Fibroblast of mammary gland (primary cell): ENCODE data around the gene CDH13.

Experiments
- DNase-seq: peaks from one replicate; pipeline ENCODE4 v3.0.0-alpha.2; 2010; ENCODE audit warnings: low read depth
- H3K4me3 ChIP-seq: 2 replicates; pipeline ENCODE4 v1.5.1; 2011; ENCODE audit warnings: low read depth, mild to moderate bottlenecking, low read length, moderate library complexity; ENCODE audit not compliant: control insufficient read depth
- TF ChIP-seq, protein P1 (sequence below): conservative IDR thresholded peaks from 2 replicates; pipeline ENCODE4 v1.5.1; 2011; ENCODE audit warnings: low read depth, low read length, inconsistent platforms; ENCODE audit not compliant: control insufficient read depth, insufficient read depth

The CDH13 gene

DNA sequence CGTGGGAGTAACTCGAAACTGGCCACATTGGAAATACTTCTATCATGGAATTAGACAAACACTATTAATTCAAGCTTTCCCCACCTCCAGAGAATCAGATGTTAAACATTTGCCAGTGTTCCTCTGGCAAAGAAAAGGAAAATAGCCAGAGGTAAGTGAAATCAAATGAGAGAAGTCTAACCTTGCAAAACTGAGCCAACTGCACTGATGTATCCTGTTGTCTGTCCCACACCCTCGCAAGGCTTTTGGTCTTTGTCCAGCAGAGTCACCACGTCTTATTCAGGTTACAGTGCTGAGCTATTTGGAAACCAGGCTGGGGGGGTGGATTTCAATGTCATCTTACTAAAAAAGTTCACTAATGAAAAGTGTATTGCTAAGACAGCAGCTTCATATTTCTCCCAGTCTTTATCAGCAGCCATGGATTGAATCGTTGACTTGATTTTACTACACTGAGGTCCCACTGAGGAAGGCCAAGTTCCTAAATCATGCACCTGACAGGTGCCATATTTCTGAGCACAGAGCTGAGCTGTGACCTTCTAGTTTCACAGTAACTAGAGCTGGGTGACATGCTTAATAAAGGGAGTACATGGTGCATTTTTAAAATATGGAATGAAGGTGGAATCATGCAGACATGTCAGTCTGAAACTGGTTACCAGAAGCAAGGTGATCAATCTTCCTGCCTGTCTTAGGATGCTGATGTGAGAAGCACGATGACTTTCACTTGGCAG lies 1095.9 kb downstream of the CDH13 start:
- DNase-seq: no peak
- TF ChIP-seq, protein P1, sequence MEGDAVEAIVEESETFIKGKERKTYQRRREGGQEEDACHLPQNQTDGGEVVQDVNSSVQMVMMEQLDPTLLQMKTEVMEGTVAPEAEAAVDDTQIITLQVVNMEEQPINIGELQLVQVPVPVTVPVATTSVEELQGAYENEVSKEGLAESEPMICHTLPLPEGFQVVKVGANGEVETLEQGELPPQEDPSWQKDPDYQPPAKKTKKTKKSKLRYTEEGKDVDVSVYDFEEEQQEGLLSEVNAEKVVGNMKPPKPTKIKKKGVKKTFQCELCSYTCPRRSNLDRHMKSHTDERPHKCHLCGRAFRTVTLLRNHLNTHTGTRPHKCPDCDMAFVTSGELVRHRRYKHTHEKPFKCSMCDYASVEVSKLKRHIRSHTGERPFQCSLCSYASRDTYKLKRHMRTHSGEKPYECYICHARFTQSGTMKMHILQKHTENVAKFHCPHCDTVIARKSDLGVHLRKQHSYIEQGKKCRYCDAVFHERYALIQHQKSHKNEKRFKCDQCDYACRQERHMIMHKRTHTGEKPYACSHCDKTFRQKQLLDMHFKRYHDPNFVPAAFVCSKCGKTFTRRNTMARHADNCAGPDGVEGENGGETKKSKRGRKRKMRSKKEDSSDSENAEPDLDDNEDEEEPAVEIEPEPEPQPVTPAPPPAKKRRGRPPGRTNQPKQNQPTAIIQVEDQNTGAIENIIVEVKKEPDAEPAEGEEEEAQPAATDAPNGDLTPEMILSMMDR: no peak
- H3K4me3 ChIP-seq: no peak overlapping the region

DNA sequence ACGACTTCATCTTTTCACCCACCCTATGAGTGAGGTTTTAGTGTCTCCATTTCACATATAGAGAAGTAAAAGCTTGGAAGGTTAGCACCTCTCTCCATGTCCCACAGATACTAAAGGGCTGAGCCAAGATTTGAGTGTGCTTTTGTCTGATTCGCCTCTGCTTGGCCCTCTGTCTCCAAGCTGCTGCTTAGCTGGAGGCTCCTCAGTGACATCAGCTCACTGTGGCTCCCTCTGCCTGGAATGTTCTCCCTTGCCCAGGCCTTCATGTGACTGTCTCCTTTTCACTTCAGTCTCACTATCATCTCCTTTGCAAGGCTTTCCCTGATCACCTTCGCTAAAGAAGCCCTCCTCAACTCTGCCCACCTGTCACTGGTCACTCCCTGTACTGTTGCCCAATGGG lies 1096.5 kb downstream of the CDH13 start:
- no peak overlapping the region for H3K4me3 ChIP-seq
- TF ChIP-seq, protein P1: no peak
- no peak for DNase-seq

DNA sequence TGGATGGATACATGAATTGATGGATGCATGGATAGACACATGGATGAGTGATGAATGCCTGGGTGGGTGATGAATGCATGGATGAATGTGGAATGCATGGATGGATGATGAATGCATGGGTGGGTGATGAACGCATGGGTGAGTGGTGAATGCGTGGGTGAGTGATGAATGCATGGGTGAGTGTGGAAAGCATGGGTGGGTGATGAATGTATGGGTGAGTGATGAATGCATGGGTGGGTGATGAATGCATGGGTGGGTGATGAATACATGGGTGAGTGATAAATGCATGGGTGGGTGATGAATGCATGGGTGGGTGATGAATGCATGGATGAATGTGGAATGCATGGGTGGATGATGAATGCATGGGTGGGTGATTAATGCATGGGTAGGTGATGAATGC lies 1097.1 kb downstream of the CDH13 start:
- H3K4me3 ChIP-seq: no peak overlapping the region
- no peak for DNase-seq
- TF ChIP-seq, protein P1: no peak

DNA sequence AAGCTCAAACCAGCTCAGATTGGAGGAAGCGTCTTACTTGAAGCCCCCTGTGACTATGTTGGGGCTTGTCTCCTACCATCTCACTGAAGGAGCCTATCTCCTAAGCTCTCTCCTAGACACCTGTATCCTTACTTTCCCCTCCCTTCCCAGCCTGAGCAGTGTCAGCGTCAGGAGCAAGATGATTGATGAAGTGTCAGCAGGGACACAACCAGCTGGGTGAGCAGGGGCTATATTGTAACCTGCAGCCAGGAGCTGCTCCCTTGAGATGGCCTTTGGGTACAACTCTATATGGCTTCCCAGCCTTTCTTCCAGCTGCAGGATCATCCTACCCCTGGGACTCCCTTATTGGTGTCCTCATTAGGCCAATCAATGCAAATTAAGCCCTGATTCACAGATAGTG lies 1097.8 kb downstream of the CDH13 start:
- TF ChIP-seq, protein P1: no peak
- H3K4me3 ChIP-seq: no peak overlapping the region
- no peak for DNase-seq

DNA sequence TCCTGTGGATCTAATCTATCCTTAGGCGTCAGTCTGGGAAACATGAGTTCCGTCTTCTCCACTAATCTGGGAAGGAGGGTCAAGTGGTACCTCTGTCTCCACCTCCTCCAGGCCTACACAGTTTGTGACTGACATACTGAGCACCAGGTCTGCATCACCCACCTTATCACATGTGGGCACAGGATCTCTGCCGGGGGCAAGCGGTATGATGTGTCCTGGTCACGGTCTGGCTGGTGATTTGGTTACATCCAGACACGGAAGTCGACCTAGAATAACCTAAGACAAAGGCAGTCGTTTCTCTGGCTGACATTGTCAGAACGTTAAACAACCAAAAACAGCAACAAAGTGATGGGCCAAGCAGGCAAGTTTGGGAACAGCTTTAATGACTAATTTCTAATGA lies 1098.5 kb downstream of the CDH13 start:
- no peak for DNase-seq
- TF ChIP-seq, protein P1: no peak
- no peak overlapping the region for H3K4me3 ChIP-seq

DNA sequence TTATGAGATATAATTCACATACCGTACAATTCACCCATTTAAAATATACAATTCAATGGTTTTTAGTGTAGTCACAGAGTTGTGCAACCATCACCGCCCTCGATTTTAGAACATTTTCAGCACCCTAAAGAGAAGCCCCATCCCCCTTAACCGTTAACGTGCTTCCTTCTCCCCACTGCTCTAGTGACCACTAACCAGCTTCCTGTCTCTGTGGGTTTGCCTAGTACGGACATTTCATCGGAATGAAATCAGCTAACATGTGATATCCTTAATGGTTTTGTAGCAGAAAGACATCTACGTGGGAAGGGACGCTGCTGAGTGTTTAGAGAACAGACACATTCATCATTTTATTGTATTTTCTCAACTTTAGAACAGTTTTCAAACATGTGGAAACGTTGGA lies 1100.2 kb downstream of the CDH13 start:
- TF ChIP-seq, protein P1: no peak
- peak; percentile 12 for DNase-seq

DNA sequence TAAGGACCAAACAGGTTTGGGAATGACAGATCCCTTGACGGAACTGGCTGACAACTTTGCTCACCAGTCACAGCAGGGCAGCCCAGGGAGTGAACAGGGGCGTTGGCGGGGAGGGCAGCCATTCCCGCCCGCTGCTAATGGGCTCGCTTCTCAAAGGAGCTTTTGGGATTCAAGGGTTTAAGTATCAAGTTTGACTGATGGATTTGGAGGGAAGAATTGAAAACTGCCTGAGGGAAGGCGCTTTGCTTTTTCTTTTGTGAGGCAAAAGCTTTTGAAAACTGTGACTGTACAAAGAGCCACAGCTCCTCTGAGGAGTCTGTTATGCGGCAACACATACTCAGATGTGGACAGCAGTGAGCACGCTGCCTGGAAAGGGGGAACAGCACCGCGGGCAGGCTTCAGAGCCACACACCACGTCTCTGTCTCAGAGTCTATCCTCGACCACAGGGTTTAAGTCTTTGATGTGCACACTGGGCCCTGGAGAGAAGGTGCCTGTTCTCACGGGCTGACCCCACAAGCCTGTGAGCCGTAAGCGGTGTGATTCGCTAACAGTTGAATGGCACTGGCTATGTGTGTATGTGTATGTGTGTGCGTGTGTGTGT lies 1101.1 kb downstream of the CDH13 start:
- TF ChIP-seq, protein P1: no peak

More for the DNA sequence above, 1100.2 kb downstream of the CDH13 start:
- no peak overlapping the region for H3K4me3 ChIP-seq

More for the DNA sequence above, 1101.1 kb downstream of the CDH13 start:
- H3K4me3 ChIP-seq: no peak overlapping the region
- DNase-seq: no peak
